Adrenal gland (tissue), 12 donors: ENCODE results near the gene C2CD3. TPM values are rescaled to one million over a fixed set of nuclear protein-coding genes. Genes with fewer than 3 reads are reported as not detected.
"Not testable (repeated sequence)": the region's sequence is repeated elsewhere in the genome, so short reads cannot be mapped to it uniquely, and the experiment has no call there.

ENCODE experiments used
- DNase-seq, 7 donors: peaks; one replicate each; pipeline ENCODE4 v3.0.0-alpha.2; 2019 to 2020
- H3K27ac ChIP-seq, 5 donors: fragments of 200-600 bp; sonication (generic) in 4 of 5; 1 replicate in 3 of 5; 2 replicates in 2 of 5; pipeline versions ENCODE4 v1.5.1 to v1.8.0; 2016 to 2020; ENCODE audit warnings: mild to moderate bottlenecking in 1 of 5
- H3K27me3 ChIP-seq: fragments of 200-600 bp; 2 replicates; pipeline ENCODE4 v1.8.0; 2021
- H3K36me3 ChIP-seq, 2 donors: fragments of 200-600 bp; replicated peaks in 1 of 2; 1 replicate in 1 of 2; 2 replicates in 1 of 2; pipeline versions ENCODE4 v1.5.1 to v1.8.0; 2018 to 2022
- H3K4me1 ChIP-seq, 2 donors: fragments of 200-600 bp; replicated peaks in 1 of 2; 1 replicate in 1 of 2; 2 replicates in 1 of 2; pipeline versions ENCODE4 v1.5.1 to v1.8.0; 2018 to 2021
- H3K4me3 ChIP-seq, 4 donors: fragments of 200-600 bp; sonication (generic) in 3 of 4; one replicate each; pipeline ENCODE4 v1.5.1; 2016 to 2018
- H3K9me3 ChIP-seq, 3 donors: fragments of 200-600 bp; sonication (generic) in 1 of 3; replicated peaks in 1 of 3; 1 replicate in 2 of 3; 2 replicates in 1 of 3; pipeline versions ENCODE4 v1.5.1 to v1.8.0; 2016 to 2021
- POLR2A ChIP-seq, 2 donors: fragments of 450-650 bp; IDR thresholded peaks; one replicate each; pipeline ENCODE4 v1.6.1; 2017; ENCODE audit warnings: antibody characterized with exemption in 2 of 2, mild to moderate bottlenecking in 2 of 2, moderate library complexity in 1 of 2
- WGBS, 4 donors: extraction: QIAGEN DNeasy Blood & Tissue Kit in 2 of 4; methylation state at CpG; one replicate each; pipeline versions ENCODE4 v1.1.5 to v1.1.7; 2013 to 2017; 5-methylcytosine and 5-hydroxymethylcytosine counted together
- intact Hi-C, 2 donors: fragments of 100-400 bp; cut with DNase I; formaldehyde crosslinking; loops; one replicate each; pipeline versions ENCODE4 v1.14.1 to v1.15.0; 2022 to 2023
- polyA plus RNA-seq, 3 donors: library from polyadenylated mRNA; stranded (reverse); fragments of 200-250 nt in 2 of 3; fragments of 350-450 nt in 1 of 3; fragmentation: Illumina TruSeq in 1 of 3; extraction: RNeasy Lipid Tissue Mini Kit (QIAGEN cat#74804) in 1 of 3; gene quantifications; one replicate each; pipeline ENCODE4 v1.2.3, GENCODE V29; 2013 to 2014
- total RNA-seq, 9 donors: library from RNA; depleted of rRNA in 4 of 9; stranded (reverse); fragments of >200 nt in 4 of 9; fragments of 120-200 nt in 1 of 9; fragmentation: NEBNext Ultra II Directional in 1 of 9; extraction: Animal tissue kit (Norgen Biotek cat#: 25700) in 1 of 9; gene quantifications; one replicate each; pipeline versions ENCODE4 v1.1.0 to v1.2.4, GENCODE V29; 2013 to 2023
- TF ChIP-seq, protein P1 (sequence below), 6 experiments: fragments of 450-650 bp in 4 of 6; fragments of 200-600 bp in 2 of 6; sonication (generic) in 1 of 6; IDR thresholded peaks; 1 replicate in 5 of 6; 2 replicates in 1 of 6; pipeline versions ENCODE4 v1.5.1 to v1.8.0; 2016 to 2021; ENCODE audit warnings: antibody characterized with exemption in 6 of 6, mild to moderate bottlenecking in 2 of 6, moderate library complexity in 1 of 6
- donor health status: healthy with polysubstance abuse.
- donor health status: Bipolar disorder and iron deficiency.
- donor health status: DM: yes; HTN: yes; CAD: no.
- donor health status: DM: no; HTN: no; CAD: no.
- donor health status: DM: no; HTN: no; CAD: no.
- donor health status: DM: yes; HTN: yes; CAD: no.

The C2CD3 gene
- total and polyA plus RNA-seq, 12 donors = 14.5 to 42.8 (median 25.5) TPM

DNA sequence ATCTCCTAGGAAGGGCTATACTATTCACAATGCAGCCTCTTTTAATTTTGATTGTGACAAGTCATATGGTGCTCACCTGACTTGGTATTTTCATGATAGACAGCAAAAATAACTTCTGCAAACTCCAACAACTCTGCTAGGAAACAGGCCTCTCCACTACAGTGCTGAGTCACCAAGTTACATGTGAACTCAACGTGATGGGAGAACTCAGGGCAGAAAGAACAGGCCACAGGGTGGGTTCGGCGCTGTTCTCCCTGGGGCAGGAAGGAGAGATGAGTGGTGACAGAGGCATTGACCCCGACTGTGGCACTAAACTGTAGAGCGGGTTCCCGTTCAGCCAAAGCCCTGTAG is 85.3 kb downstream of the C2CD3 start:
- Histone ChIP-seq H3K4me1 (no peaks in the 10 kb centered on the region), H3K27me3 (no peaks in the 10 kb centered on the region), H3K4me3 (no peak overlapping the region), H3K9me3 (no peaks in the 10 kb centered on the region), H3K36me3 (peaks cover 0 to 30% of the 10 kb centered on the region in 2 donors), H3K27ac (peak overlapping the region in 2 of 5 donors; percentile 1 to 2)
- intact Hi-C loops = no loop called here
- TF ChIP-seq POLR2A (IDR thresholded peaks at IDR 0.05) = no peak
- TF ChIP-seq, protein P1, sequence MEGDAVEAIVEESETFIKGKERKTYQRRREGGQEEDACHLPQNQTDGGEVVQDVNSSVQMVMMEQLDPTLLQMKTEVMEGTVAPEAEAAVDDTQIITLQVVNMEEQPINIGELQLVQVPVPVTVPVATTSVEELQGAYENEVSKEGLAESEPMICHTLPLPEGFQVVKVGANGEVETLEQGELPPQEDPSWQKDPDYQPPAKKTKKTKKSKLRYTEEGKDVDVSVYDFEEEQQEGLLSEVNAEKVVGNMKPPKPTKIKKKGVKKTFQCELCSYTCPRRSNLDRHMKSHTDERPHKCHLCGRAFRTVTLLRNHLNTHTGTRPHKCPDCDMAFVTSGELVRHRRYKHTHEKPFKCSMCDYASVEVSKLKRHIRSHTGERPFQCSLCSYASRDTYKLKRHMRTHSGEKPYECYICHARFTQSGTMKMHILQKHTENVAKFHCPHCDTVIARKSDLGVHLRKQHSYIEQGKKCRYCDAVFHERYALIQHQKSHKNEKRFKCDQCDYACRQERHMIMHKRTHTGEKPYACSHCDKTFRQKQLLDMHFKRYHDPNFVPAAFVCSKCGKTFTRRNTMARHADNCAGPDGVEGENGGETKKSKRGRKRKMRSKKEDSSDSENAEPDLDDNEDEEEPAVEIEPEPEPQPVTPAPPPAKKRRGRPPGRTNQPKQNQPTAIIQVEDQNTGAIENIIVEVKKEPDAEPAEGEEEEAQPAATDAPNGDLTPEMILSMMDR (IDR thresholded peaks at IDR 0.05) = no peak
- 74 to 94% (median 87%) methylated on average over 6 of the region's 6 CpGs for WGBS, 4 donors
- DNase-seq = peak in 6 of 7 donors; percentile 15 to 51 (median 20)

DNA sequence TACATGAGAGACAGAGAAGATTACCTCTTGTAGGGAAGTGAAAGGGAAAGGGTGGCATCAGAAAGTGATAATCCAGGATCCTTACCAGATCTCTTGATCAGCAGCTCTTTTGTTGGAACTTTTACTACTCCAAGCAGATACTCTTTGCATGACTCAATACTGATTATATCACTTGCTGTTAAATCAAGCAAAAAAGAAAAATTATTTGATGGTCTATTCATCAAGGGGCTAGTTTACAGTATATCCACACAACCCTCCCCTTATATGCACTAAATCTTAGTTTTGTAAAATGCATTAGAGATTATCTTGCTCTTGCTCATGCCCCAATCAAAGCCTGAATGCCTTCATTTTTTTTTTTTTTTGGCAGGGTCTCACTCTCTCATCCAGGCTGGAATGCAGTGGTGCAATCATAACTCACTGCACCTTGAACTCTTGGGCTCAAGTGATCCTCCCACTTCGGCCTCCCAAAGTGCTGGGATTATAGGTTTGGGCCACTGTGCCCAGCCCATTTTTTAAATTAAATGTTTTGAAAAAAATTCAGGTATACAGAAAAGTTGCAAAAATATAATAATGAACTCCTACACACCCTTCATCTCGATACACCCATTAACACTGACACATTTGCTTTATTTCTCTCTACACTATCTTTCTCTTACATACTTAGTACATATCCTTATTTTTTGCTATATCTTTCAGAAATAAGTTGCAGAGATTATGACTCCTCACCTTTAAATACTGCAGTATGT is 85.8 kb downstream of the C2CD3 start:
- Histone ChIP-seq H3K27ac (peak overlapping the region in 2 of 5 donors; percentile 1 to 2), H3K27me3 (no peaks in the 10 kb centered on the region), H3K4me3 (no peak overlapping the region), H3K9me3 (no peaks in the 10 kb centered on the region), H3K36me3 (peaks cover 0 to 24% of the 10 kb centered on the region in 2 donors), H3K4me1 (no peaks in the 10 kb centered on the region)
- no peak for TF ChIP-seq POLR2A (IDR thresholded peaks at IDR 0.05)
- TF ChIP-seq, protein P1 (IDR thresholded peaks at IDR 0.05) = no peak
- intact Hi-C loops = no loop called here
- DNase-seq = peak in 2 of 7 donors; percentile 16 to 31
- 73 to 84% (median 81%) methylated on average over 2 of the region's 2 CpGs for WGBS, 4 donors

DNA sequence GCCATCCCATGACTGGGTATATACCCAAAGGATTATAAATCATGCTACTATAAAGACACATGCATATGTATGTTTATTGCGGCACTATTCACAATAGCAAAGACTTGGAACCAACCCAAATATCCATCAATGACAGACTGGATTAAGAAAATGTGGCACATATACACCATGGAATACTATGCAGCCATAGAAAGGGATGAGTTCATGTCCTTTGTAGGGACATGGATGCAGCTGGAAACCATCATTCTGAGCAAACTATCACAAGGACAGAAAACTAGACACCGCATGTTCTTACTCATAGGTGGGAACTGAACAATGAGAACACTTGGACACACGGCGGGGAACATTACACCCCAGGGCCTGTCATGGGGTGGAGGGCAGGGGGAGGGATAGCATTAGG is 86.9 kb downstream of the C2CD3 start:
- intact Hi-C loops, H3K27me3 ChIP-seq, DNase-seq, H3K9me3 ChIP-seq, H3K4me3 ChIP-seq, H3K4me1 ChIP-seq, H3K27ac ChIP-seq: not testable (repeated sequence)
- WGBS, 4 donors = 93 to 99% (median 97%) methylated on average over 4 of the region's 4 CpGs
- H3K36me3 ChIP-seq = peaks cover 0 to 21% of the 10 kb centered on the region in 2 donors

DNA sequence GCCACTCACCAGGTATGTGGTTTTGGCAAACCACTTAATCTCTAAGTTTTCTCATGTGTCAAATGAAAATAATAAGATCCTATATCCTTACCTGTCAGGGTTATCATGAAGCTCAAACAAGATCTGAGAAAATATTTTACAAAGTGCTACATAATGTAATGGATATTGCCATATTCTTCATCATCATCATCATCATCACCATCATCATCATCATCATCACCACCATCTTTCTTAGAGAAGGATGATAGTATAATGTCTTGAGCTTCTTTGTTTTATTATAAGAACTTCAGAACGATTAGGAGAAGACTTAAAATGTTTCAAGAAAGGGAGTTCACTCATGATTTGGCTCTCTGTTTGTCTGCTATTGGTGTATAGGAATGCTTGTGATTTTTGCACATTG is 89.4 kb downstream of the C2CD3 start:
- no peak overlapping the region for H3K4me3 ChIP-seq
- no peak overlapping the region for H3K27ac ChIP-seq
- intact Hi-C loops = no loop called here
- TF ChIP-seq, protein P1 (IDR thresholded peaks at IDR 0.05) = no peak
- no peak for TF ChIP-seq POLR2A (IDR thresholded peaks at IDR 0.05)
- peaks cover 0 to 24% of the 10 kb centered on the region in 2 donors for H3K36me3 ChIP-seq
- H3K9me3 ChIP-seq = no peaks in the 10 kb centered on the region
- no peaks in the 10 kb centered on the region for H3K27me3 ChIP-seq
- H3K4me1 ChIP-seq = no peaks in the 10 kb centered on the region
- no peak for DNase-seq
- 92 to 94% (median 92%) methylated on average over 1 of the region's 1 CpG for WGBS, 4 donors

DNA sequence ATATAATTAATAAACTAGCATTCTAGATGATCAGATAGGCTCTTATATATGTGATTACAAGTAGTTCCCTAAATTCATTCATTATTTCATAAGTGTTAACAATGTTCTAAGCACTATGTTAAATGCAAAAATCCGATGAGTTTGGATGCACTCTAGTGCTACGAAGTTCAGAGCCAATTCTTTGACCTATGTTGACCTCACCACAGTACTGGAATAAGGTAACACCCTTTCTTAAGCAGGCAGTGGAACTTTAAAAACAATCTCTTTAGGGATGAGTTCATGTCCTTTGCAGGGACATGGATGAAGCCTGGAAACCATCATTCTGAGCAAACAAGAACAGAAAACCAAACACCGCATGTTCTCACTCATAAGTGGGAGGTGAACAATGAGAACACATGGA is 93.6 kb downstream of the C2CD3 start:
- no peak for DNase-seq
- Histone ChIP-seq H3K9me3 (no peaks in the 10 kb centered on the region), H3K27ac (no peak overlapping the region), H3K27me3 (no peaks in the 10 kb centered on the region), H3K4me3 (no peak overlapping the region), H3K4me1 (no peaks in the 10 kb centered on the region), H3K36me3 (peaks cover 0 to 29% of the 10 kb centered on the region in 2 donors)
- no peak for TF ChIP-seq POLR2A (IDR thresholded peaks at IDR 0.05)
- TF ChIP-seq, protein P1 (IDR thresholded peaks at IDR 0.05) = no peak
- intact Hi-C loops = loop anchor here (10.0 kb wide), 1 partner anchor 112 kb away; no protein-coding TSS in a partner anchor
- WGBS, 4 donors = 87 to 94% (median 89%) methylated on average over 3 of the region's 3 CpGs
